Activated effector memory CD4-positive, alpha-beta T cell treated with anti-CD3 and anti-CD28 coated beads, Interleukin-2, amount 50 U/mL, for 16 hours (primary cell): ENCODE data around the gene SYPL2.

Experiments
- DNase-seq: peaks from one replicate; pipeline ENCODE4 v3.0.0-alpha.2; 2020

Gene SYPL2

GRCh38 chr1:109493805-109494539 is 27.6 kb downstream of the SYPL2 start, which contains the start of gene CYB561D1:
Gene CYB561D1 (plus strand): TSS chr1:109494094. CDS start chr1:109494140, 46 bp downstream.
- peak; percentile 96 for DNase-seq

DNA sequence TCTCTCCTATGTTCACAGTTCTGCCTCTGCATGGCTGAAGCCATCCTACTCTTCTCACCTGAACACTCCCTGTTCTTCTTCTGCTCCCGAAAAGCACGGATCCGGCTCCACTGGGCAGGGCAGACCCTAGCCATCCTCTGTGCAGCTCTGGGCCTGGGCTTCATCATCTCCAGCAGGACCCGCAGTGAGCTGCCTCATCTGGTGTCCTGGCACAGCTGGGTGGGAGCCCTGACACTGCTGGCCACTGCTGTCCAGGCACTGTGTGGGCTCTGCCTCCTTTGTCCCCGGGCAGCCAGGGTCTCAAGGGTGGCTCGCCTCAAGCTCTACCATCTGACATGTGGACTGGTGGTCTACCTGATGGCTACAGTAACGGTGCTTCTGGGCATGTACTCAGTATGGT is 29.4 kb downstream of the SYPL2 start:
- no peak for DNase-seq

DNA sequence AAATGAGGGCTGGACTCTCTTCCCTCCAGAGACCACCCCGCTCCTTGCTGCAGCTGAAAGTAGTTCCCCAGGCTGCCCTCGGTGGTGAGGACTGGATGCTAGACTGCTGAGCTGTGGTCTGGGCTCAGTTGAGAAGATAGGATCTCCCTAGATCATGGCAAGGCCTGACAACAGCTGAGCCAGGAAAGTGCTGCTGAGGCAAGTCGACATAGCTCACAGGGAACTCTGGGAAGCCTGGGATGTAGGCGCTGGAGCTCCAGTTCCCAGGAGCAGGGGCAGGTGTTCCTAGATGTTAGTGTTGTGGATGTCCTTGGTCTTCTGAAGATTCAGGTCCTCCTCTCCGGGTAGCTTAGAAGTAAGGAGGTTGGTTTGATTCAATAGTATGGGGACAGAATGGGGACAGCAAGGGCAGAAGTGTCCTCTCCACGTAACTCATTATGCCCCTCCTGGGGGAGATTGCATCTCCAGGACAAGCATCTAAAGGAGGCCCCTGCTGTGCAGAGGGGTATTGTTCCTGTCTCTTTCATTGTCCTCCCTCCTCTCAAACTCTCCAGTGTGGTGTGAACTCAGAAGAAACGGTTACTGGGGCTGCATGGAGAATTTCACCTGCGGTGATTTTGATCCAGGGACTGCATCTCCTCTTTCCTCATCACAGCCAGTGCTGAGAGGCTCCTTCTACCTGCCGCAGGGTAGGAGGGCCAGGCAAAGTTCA is 31.3 kb downstream of the SYPL2 start:
- DNase-seq: no peak

GRCh38 chr1:109498161-109498801 is 31.9 kb downstream of the SYPL2 start:
- peak; percentile 69 for DNase-seq

DNA sequence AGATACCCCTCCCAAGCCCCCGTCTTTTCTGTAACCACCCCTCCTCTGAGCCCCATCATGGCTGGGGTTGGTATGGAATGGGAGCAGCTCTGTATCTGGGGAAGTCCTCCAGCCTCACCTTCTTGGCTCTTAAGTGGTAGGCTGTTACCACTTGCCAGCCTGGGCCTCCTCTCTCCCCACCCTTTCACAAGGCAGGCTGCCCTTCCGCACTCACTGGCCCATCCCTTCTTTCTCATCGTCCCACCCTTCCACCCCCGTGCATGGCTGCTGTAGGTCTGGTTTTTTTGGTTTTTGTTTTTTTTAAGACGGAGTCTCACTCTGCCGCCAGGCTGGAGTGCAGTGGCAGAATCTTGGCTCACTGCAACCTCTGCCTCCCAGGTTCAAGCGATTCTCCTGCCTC is 32.7 kb downstream of the SYPL2 start:
- DNase-seq: no peak

- DNase-seq: peak; percentile 83
These were observed 33.6 kb downstream of the SYPL2 start for GRCh38 chr1:109499661-109500536.

DNA sequence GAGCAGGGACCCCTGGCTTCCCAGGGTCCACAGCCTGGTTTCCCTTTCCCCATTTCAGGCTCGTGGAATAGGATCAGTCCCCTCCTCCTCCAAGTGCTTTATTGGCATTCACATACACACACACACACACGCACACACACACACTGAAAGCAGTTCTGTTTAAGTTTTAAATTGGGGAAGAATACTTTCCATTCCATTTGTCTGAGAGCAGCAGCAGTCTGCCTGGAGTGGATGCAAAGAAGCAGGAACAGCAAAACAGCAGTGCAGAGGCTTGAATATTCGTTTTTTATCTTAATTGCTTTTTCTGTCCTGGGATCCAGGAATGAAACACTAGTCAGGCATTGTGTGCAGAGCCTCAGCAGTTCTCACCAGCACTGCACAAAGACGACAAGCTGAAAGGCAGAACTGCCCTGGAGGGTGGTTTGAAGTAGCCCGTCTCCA is 34.6 kb downstream of the SYPL2 start:
- DNase-seq: no peak

DNA sequence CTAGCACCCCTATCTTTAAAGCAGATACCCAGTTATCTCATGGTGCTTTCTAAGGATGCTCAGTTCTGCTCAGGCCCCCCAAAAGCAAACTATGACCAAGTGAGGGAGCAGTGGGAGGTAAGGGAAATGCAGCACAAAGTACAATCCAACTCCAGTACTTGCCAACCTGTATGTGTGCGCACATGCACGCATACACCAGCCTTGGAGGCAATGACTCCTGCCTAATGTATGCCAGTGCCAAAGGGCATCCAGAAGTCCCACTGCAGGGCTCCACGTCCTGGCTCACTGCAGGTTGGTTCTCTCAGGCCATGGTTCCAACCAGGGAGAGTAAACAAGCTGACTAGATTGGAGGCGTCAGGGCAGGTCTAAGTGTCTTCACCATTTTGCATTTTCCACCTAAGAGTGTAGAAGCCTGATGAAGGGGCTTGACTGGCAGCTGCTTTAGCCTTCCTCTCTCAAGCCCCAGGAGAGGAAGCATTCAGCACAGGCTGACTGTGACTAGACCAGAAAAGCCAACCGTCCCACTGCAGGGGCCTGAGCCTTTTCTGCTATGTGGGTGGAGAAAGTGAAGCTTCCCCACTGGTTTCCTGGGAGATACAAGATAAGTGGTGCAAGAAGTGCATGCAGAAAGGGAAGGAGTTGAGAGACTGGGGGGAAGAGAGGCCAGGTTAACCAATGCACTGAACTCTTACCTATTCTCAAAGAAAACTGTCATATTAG is 35.5 kb downstream of the SYPL2 start:
- no peak for DNase-seq

DNA sequence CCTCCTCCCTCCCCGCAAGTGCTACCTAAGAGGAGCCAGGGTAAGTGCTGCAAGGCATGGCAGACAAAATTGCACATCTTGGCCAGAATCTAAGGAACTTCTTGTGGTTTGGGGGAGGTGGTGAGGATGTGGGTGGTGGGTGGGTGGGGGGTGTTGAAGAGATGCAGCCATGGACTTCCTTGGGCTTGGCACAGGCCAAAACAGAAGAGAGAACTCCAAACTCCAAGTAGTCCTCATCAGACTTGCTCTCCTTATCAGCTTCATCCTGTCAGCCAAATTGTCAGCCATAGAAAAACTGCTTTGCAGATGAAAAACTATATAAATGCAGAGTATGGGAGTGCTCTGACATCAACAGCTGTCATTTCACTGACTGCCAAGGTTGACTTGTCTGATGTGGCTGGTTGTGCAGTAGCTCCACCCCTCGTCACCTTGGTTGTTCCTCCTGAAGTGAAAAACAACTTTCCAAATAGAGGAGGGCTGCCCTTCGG is 36.1 kb downstream of the SYPL2 start:
- DNase-seq: peak; percentile 80

GRCh38 chr1:109503935-109504334 is 37.6 kb downstream of the SYPL2 start:
- DNase-seq: no peak

DNA sequence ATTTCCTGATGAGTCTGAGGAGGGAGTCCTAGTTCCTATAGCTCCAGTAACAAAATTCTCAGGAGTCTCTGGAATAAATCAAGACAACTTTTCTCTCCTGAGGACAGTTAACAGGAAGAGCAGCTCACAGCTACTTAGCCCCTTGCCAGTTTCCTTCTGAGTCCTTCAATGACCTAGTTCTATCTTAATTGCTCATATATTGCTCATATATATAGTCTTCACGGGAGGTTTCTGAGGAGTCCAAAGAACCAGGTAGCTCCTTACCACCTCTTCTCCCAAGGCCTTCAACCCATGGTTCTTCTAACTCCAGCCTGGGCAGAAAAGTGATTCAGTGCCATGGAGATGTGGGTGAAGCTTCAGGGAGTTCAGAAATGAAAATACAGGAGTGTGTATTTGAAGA is 38.6 kb downstream of the SYPL2 start:
- DNase-seq: no peak

- DNase-seq: peak; percentile 62
These were observed 41.9 kb downstream of the SYPL2 start for GRCh38 chr1:109508001-109508872.

- peak; percentile 54 for DNase-seq
These were observed 42.5 kb downstream of the SYPL2 start for GRCh38 chr1:109508873-109509175.

- peak; percentile 86 for DNase-seq
These were observed 43.1 kb downstream of the SYPL2 start, which contains the start of gene AMIGO1 for GRCh38 chr1:109509176-109510134. Gene AMIGO1 (minus strand): TSS chr1:109509727. CDS start chr1:109508912, 815 bp downstream.

DNA sequence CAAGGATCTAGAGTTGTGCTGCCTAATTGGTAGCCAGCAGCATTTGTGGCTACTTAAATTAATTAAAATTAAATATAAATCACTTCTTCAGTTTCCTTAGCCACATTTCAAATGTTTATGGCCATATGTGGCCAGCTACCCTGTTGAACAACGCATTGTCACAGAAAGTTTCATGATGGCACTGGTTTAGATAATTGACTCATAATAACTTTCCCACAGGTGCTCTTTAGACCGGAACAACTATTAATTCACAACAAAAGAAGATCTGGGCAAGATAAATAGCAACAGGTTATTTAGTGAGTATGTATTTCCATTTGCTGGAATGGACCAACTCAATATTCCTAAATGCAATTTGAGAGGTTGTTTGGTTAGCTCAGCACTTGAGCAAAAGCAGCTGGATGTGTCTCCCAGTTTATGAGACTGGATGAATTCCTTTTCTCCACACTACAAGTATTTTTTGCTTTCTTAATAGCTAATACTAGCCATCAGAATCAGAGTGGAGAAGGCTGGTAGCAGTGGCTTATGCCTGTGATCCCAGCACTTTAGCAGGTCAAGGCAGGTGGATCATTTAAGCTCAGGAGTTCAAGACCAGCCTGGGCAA is 46.9 kb downstream of the SYPL2 start:
- DNase-seq: no peak

- no peak for DNase-seq
These were observed 48.5 kb downstream of the SYPL2 start for GRCh38 chr1:109514846-109515245.

- no peak for DNase-seq
These were observed 50.5 kb downstream of the SYPL2 start for GRCh38 chr1:109516872-109517271.

GRCh38 chr1:109517337-109517736 is 51.0 kb downstream of the SYPL2 start:
- DNase-seq: no peak
